ENCODE results near the gene C6orf136.

C6orf136 gene

DNA sequence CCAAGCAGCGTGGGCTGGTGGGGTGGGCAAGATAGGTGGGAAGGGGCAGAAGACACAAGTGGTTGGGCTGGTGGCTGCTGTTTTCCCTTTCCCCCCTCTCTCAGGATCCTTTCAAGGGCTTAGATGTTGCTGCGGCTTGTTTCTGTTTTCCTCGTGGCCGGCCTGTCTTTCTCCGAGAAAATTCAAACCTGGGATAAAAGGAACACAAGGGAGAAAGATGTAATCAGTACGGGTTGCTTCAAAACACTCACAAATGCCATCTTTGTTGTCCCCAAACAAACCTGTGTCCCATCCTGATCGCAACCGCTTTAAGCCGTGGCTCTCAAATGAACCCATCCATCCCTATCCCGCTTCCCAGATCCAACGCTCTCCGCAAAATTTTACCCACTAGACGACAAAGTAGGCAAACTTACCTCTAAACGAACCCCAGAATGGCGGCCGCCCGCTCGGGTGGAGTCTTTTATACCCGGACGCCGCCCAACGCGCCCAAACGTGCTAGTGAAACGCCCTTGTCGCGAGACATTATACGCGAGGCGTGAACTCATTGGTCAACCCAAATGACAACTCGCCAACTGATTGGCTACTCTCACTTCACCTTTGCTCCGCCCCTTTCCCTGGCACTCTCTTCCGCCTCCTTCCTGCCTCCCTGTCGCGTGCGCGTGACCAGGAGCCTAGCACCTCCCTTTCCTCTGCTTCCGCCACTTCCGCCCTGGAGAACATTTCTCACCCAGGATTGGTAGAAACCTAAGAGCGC is 29.9 kb upstream of the C6orf136 start, which contains the start of gene PPP1R10:
Gene PPP1R10 (minus strand): TSS at position 433 of the 754 bp plus-strand sequence. CDS start 7,299 bp downstream, outside the sequence.
- TF ChIP-seq, protein P1, sequence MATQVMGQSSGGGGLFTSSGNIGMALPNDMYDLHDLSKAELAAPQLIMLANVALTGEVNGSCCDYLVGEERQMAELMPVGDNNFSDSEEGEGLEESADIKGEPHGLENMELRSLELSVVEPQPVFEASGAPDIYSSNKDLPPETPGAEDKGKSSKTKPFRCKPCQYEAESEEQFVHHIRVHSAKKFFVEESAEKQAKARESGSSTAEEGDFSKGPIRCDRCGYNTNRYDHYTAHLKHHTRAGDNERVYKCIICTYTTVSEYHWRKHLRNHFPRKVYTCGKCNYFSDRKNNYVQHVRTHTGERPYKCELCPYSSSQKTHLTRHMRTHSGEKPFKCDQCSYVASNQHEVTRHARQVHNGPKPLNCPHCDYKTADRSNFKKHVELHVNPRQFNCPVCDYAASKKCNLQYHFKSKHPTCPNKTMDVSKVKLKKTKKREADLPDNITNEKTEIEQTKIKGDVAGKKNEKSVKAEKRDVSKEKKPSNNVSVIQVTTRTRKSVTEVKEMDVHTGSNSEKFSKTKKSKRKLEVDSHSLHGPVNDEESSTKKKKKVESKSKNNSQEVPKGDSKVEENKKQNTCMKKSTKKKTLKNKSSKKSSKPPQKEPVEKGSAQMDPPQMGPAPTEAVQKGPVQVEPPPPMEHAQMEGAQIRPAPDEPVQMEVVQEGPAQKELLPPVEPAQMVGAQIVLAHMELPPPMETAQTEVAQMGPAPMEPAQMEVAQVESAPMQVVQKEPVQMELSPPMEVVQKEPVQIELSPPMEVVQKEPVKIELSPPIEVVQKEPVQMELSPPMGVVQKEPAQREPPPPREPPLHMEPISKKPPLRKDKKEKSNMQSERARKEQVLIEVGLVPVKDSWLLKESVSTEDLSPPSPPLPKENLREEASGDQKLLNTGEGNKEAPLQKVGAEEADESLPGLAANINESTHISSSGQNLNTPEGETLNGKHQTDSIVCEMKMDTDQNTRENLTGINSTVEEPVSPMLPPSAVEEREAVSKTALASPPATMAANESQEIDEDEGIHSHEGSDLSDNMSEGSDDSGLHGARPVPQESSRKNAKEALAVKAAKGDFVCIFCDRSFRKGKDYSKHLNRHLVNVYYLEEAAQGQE (IDR thresholded peaks at IDR 0.05; ENCODE audit: low read depth), result no peak
- peak; percentile 95 for TF ChIP-seq YY1 (IDR thresholded peaks at IDR 0.05; ENCODE audit: low read depth)
- TF ChIP-seq, protein P2, sequence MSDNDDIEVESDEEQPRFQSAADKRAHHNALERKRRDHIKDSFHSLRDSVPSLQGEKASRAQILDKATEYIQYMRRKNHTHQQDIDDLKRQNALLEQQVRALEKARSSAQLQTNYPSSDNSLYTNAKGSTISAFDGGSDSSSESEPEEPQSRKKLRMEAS (IDR thresholded peaks at IDR 0.05), result peak; percentile 51; the same call in 1 of the 2 replicates
- TF ChIP-seq EGR1 (IDR thresholded peaks at IDR 0.05), result no peak
- TF ChIP-seq TCF12 (IDR thresholded peaks at IDR 0.05; ENCODE audit: low read depth), result no peak
- TF ChIP-seq, protein P3, sequence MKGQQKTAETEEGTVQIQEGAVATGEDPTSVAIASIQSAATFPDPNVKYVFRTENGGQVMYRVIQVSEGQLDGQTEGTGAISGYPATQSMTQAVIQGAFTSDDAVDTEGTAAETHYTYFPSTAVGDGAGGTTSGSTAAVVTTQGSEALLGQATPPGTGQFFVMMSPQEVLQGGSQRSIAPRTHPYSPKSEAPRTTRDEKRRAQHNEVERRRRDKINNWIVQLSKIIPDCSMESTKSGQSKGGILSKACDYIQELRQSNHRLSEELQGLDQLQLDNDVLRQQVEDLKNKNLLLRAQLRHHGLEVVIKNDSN (IDR thresholded peaks at IDR 0.05), result peak; percentile 84
- peak; percentile 98 for TF ChIP-seq FOXM1 (IDR thresholded peaks at IDR 0.05; ENCODE audit: borderline replicate concordance, low read depth)
- TF ChIP-seq TAF1 (IDR thresholded peaks at IDR 0.05; ENCODE audit: low read depth), result peak; percentile 96

DNA sequence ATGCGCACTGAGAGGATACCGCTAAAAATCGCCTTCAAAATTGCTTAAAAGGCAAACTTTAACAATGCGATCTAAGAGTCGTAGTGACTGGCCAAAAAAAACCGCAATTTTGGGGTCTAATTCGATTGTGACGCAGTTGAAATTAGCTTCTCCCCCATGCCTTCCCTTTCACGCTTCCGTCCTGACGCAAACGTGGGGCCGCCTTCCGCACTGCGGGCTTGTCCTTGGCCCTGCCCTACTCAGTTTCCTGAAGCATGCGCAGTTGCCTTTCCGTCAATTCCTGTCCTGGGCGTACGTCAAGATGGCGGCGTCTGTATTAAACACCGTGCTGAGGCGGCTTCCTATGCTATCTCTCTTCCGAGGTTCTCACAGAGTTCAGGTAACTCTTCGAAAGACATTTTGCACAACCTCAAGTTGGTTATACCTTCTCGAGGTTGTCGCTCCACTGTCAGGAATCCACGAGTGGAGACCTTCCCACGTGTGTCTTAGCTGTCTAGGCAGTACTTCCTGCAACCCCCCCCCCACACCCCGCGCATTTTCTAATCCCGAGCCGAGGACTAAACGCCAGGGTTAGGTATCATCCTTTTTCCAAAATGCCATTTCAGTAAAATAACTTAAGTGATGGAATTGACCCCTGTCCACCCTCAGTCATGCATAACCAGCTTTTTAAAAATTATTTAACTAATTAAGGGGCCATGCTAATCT is 29.2 kb upstream of the C6orf136 start, which contains the start of gene MRPS18B:
Gene MRPS18B (plus strand): TSS at position 276 of the 705 bp plus-strand sequence. CDS start 26 bp downstream, at position 302.
- peak; percentile 56; the same call in 1 of the 2 replicates for TF ChIP-seq TCF12 (IDR thresholded peaks at IDR 0.05; ENCODE audit: low read depth)
- 0 out of 2 replicates have a peak, but pooled peaks have one; percentile 16 for TF ChIP-seq CEBPB (IDR thresholded peaks at IDR 0.05)
- peak; percentile 97 for TF ChIP-seq TAF1 (IDR thresholded peaks at IDR 0.05; ENCODE audit: low read depth)
- peak; percentile 96 for TF ChIP-seq YY1 (IDR thresholded peaks at IDR 0.05; ENCODE audit: low read depth)
- no peak for TF ChIP-seq ZBTB7A (IDR thresholded peaks at IDR 0.05; ENCODE audit: low read depth)
- TF ChIP-seq, protein P2 (IDR thresholded peaks at IDR 0.05), result peak; percentile 90

DNA sequence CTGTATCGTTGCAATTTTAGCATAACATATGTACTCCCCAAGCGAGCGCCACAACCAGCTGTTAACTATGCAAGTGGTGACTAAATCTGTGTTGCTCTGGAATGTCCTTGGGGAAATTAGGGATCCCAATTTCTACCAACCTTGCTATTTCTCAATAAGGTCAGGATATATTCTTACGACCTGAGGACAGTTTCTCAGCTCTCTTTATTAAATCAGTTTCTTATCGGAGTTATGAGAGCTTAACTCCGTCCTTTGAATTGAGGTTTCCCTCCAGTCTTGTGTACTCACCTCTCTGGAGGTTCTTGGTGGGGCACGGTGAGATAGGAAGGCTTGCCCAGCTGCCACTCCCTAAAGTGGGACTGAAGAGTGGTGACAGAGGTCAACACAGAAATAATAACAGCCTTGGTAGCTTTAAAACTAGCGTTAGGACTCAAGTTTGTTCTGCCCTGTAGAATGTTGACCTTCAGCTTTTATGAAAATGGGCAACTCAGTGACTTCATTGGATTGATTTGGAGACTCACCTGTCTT is 28.6 kb upstream of the C6orf136 start:
- TF ChIP-seq EP300 (IDR thresholded peaks at IDR 0.05; ENCODE audit: borderline replicate concordance) (no peak), CEBPB (IDR thresholded peaks at IDR 0.05) (no peak), CREB1 (IDR thresholded peaks at IDR 0.05; ENCODE audit: low read depth) (no peak), TAF1 (IDR thresholded peaks at IDR 0.05; ENCODE audit: low read depth) (no peak), RAD21 (IDR thresholded peaks at IDR 0.05; ENCODE audit: low read depth) (no peak), NFIC (IDR thresholded peaks at IDR 0.05) (no peak), FOXM1 (IDR thresholded peaks at IDR 0.05; ENCODE audit: borderline replicate concordance, low read depth) (no peak), TCF12 (IDR thresholded peaks at IDR 0.05; ENCODE audit: low read depth) (no peak), TEAD4 (IDR thresholded peaks at IDR 0.05) (no peak), ZBTB7A (IDR thresholded peaks at IDR 0.05; ENCODE audit: low read depth) (no peak), YY1 (IDR thresholded peaks at IDR 0.05; ENCODE audit: low read depth) (no peak)
- TF ChIP-seq, protein P2 (IDR thresholded peaks at IDR 0.05), result no peak
- TF ChIP-seq, protein P3 (IDR thresholded peaks at IDR 0.05), result no peak
- TF ChIP-seq, protein P1 (IDR thresholded peaks at IDR 0.05; ENCODE audit: low read depth), result no peak

DNA sequence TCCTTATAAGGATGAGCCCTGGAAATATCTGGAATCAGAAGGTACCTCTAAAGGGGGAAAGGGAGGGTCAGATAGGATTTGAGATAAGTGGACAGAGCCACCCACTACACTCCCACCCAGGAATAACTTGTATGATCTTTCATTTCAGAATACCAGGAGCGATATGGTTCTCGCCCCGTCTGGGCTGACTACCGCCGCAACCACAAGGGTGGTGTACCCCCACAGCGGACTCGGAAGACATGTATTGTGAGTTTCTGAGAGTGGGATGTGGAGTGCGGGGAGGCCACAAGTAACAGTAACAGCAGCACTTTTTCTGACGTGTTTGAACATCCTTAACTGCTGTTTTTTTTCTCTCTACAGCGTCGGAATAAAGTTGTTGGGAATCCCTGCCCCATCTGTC is 27.4 kb upstream of the C6orf136 start:
- TF ChIP-seq FOXM1 (IDR thresholded peaks at IDR 0.05; ENCODE audit: borderline replicate concordance, low read depth) (no peak), CREB1 (IDR thresholded peaks at IDR 0.05; ENCODE audit: low read depth) (no peak), NFIC (IDR thresholded peaks at IDR 0.05) (no peak), YY1 (IDR thresholded peaks at IDR 0.05; ENCODE audit: low read depth) (no peak), EP300 (IDR thresholded peaks at IDR 0.05; ENCODE audit: borderline replicate concordance) (no peak), TCF12 (IDR thresholded peaks at IDR 0.05; ENCODE audit: low read depth) (no peak), TEAD4 (IDR thresholded peaks at IDR 0.05) (no peak), ZBTB7A (IDR thresholded peaks at IDR 0.05; ENCODE audit: low read depth) (no peak), TAF1 (IDR thresholded peaks at IDR 0.05; ENCODE audit: low read depth) (no peak), EGR1 (IDR thresholded peaks at IDR 0.05) (no peak), RAD21 (IDR thresholded peaks at IDR 0.05; ENCODE audit: low read depth) (no peak), CEBPB (IDR thresholded peaks at IDR 0.05) (no peak)
- TF ChIP-seq, protein P1 (IDR thresholded peaks at IDR 0.05; ENCODE audit: low read depth), result no peak
- TF ChIP-seq, protein P3 (IDR thresholded peaks at IDR 0.05), result no peak
- TF ChIP-seq, protein P2 (IDR thresholded peaks at IDR 0.05), result no peak

Measured in Ishikawa (cell line).